ENCODE data around the gene ARHGEF33.

ARHGEF33 gene

DNA sequence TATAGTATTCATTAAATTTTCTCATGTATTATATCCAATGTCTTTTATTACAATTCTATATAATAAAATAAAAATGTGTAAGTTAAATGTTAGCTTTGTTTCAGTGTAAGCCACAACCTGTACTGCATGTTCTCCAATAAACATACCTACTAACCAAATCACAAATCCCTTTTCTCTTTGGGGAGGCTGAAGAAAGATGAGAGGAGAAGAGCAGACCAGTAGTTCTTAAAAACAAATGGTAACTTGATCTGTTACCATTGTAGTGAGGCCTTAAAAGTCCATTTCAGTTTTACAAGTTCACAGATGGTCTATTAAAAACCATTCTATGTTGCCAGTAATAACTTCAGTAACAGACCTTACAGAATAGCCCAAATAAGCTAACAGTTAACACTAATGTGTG, 130.7 kb downstream of the ARHGEF33 start:
- no peak for DNase-seq

DNA sequence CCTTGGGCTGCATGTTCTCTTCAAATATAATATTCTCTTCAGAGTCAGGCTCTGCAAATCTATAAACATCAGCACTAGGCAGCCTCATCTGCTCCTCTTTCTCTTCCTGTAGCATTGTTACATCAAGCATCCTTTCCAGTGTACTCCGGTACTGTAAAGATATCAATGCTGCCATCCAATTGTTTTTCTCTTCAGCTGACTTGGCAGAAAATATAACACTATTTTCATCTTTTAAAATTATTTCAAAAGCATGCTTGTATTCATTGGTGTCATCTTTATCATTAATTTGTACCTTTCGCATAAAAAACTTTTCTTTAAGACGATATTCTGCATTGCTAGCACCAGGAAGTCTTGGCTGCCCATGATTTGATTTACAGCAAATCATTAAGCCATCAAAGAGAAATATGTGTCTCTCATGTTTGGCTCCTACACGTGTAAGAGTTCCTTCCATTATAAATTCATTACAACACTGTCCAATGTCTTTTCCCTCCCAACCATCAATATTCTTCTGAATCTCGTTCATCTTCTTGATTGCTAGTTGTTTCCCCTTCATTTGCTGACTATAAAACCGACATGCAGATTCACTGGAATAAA, 133.1 kb downstream of the ARHGEF33 start:
- no peak for DNase-seq

DNA sequence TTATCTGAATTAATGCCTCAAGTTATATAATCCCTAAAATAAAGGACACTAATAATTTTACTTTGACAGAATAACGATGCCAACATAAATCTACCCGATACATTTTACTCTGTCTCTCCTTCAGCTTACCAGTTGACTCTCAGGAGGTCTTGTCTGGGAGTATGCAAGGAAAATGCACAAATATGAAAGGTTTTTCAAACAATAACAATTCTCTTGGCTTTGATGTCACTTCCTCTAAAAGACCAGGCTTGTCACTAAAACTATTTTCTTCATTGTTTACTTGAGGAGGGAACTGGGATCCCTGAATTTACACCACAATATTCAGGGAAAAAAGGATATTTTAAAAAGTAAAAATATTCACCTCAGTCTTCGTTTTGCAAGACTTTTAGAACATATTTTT, 134.0 kb downstream of the ARHGEF33 start:
- no peak for DNase-seq

- DNase-seq, result no peak
Measured at GRCh38 chr2:39024833-39025232, 135.2 kb downstream of the ARHGEF33 start.
